Measurements from ENCODE around the gene RPP25L. TPM values are rescaled to one million over a fixed set of nuclear protein-coding genes. Genes with fewer than 3 reads are reported as not detected.

The RPP25L gene
- total RNA-seq, 6 donors from 2014 or later = 16.5 to 27.0 (median 21.7) TPM

GRCh38 chr9:34564617-34565016 is 47.3 kb downstream of the RPP25L start:
- Histone ChIP-seq H3K27me3 (peaks cover 0 to under 1% (median 0%) of the 10 kb centered on the region in 4 donors), H3K4me1 (peaks cover 5 to 14% (median 10%) of the 10 kb centered on the region in 4 donors), H3K4me3 (no peak overlapping the region), H3K27ac (no peak overlapping the region), H3K9me3 (peaks cover 0 to 7% (median 2%) of the 10 kb centered on the region in 4 donors), H3K36me3 (no peaks in the 10 kb centered on the region)
- peak in 1 of 2 donors; percentile 71 for DNase-seq
- ATAC-seq (ENCODE audit: low FRiP score in 2 of 2) = no peak
- TF ChIP-seq POLR2AphosphoS5 (IDR thresholded peaks at IDR 0.05) (no peak), EP300 (IDR thresholded peaks at IDR 0.05) (no peak), POLR2A (IDR thresholded peaks at IDR 0.05) (no peak)
- TF ChIP-seq, protein P1, sequence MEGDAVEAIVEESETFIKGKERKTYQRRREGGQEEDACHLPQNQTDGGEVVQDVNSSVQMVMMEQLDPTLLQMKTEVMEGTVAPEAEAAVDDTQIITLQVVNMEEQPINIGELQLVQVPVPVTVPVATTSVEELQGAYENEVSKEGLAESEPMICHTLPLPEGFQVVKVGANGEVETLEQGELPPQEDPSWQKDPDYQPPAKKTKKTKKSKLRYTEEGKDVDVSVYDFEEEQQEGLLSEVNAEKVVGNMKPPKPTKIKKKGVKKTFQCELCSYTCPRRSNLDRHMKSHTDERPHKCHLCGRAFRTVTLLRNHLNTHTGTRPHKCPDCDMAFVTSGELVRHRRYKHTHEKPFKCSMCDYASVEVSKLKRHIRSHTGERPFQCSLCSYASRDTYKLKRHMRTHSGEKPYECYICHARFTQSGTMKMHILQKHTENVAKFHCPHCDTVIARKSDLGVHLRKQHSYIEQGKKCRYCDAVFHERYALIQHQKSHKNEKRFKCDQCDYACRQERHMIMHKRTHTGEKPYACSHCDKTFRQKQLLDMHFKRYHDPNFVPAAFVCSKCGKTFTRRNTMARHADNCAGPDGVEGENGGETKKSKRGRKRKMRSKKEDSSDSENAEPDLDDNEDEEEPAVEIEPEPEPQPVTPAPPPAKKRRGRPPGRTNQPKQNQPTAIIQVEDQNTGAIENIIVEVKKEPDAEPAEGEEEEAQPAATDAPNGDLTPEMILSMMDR (IDR thresholded peaks at IDR 0.05) = no peak
- whole genome bisulfite sequencing, 2 donors = 88 to 89% methylated on average over 10 to 16 of the region's 16 CpGs

DNA sequence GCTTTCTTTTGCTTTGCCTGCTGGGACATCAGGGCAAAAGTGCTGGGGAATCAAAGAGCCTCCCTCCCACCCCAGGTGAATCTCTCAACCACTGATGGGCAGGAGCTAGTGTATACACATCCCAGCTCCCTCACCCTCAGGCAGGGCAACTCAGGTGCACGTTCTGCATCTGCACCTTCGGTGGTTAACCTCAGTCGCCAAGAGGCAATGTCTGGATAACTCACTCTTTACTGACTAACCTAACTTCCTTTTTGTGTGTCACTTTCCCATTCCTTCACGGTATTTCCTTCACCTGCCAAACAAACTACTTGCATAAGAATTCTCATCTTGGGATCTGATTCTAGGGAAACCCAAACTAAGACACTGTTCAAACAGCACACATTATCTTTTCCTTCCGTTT is 48.6 kb downstream of the RPP25L start:
- H3K4me1 ChIP-seq = peaks cover 9 to 16% (median 15%) of the 10 kb centered on the region in 4 donors
- peaks cover 0 to 7% (median 2%) of the 10 kb centered on the region in 4 donors for H3K9me3 ChIP-seq
- H3K27ac ChIP-seq = no peak overlapping the region
- DNase-seq (no peak), ATAC-seq (ENCODE audit: low FRiP score in 2 of 2) (no peak)
- TF ChIP-seq POLR2A (IDR thresholded peaks at IDR 0.05) (no peak), POLR2AphosphoS5 (IDR thresholded peaks at IDR 0.05) (no peak), EP300 (IDR thresholded peaks at IDR 0.05) (no peak)
- TF ChIP-seq, protein P1 (IDR thresholded peaks at IDR 0.05) = no peak
- no peaks in the 10 kb centered on the region for H3K36me3 ChIP-seq
- no peak overlapping the region for H3K4me3 ChIP-seq
- WGBS, 2 donors = 64 to 70% methylated on average over 5 of the region's 5 CpGs
- H3K27me3 ChIP-seq = peaks cover 0 to 2% (median 0%) of the 10 kb centered on the region in 4 donors

DNA sequence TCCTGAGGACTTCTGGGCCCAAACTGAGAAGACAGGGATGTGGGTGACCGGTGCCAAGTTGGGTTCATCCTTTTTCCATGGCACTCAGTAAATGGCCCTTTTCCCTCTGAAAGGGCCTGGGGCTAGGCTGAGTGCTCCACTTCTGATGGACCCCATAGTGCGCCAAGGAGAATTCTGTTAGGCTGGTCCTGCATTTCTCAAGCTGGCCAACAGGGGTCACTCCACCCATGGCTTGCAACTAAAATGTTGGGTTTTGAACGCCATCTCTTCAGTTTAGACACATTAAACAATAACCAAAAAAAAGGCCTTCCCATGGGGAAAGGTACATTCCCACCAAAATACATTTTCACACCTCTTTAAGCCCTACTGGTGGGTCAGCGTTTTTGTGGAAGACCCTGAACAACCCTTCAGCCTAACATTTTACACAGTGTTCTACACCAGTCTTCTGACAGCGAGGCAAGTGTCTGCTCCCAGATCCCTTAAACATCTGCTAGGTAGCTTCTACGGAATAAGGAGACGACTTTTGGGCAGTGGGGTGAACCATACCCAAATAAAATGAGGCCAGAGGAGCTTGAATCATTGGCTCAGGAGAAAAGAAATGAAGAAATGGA is 49.7 kb downstream of the RPP25L start:
- DNase-seq (no peak), ATAC-seq (ENCODE audit: low FRiP score in 2 of 2) (no peak)
- TF ChIP-seq, protein P1 (IDR thresholded peaks at IDR 0.05) = peak in 2 of 6 experiments; percentile 28 to 31
- TF ChIP-seq POLR2A (IDR thresholded peaks at IDR 0.05) = no peak
- WGBS, 2 donors = 80 to 86% methylated on average over 7 of the region's 7 CpGs
- peaks cover 0 to 7% (median 2%) of the 10 kb centered on the region in 4 donors for H3K9me3 ChIP-seq
- H3K4me1 ChIP-seq = peaks cover 9 to 16% (median 15%) of the 10 kb centered on the region in 4 donors
- peaks cover 0 to 2% (median 0%) of the 10 kb centered on the region in 4 donors for H3K27me3 ChIP-seq
- H3K4me3 ChIP-seq = no peak overlapping the region
- no peak overlapping the region for H3K27ac ChIP-seq
- H3K36me3 ChIP-seq = no peaks in the 10 kb centered on the region

GRCh38 chr9:34560599-34561214 is 51.2 kb downstream of the RPP25L start:
- 52 to 66% methylated on average over 20 to 21 of the region's 21 CpGs for WGBS, 2 donors
- Histone ChIP-seq H3K27me3 (peaks cover 0 to 2% (median 0%) of the 10 kb centered on the region in 4 donors), H3K27ac (no peak overlapping the region), H3K4me3 (no peak overlapping the region), H3K9me3 (peaks cover 0 to 7% (median 2%) of the 10 kb centered on the region in 4 donors), H3K4me1 (peaks cover 9 to 16% (median 15%) of the 10 kb centered on the region in 4 donors), H3K36me3 (no peaks in the 10 kb centered on the region)
- TF ChIP-seq POLR2A (IDR thresholded peaks at IDR 0.05) = no peak
- TF ChIP-seq, protein P1 (IDR thresholded peaks at IDR 0.05) = no peak
- DNase-seq (peak in 1 of 2 donors; percentile 78), ATAC-seq (ENCODE audit: low FRiP score in 2 of 2) (no peak)

Small RNAs within 50 kb of the gene (small RNA-seq; reads per million reads assigned to genes)
- 0 reads per million in 4 donors for gene CCL27

Other genes with a start within 250 kb of the RPP25L start
- gene MYORG, start 235.2 kb downstream of the RPP25L start, total RNA-seq = 10 to 100 TPM in 2 of 6 donors, 1 to 10 TPM in 4; 2.1 to 11.6 (median 7.4) TPM
- 10 to 100 TPM; 10.0 to 33.0 (median 15.2) TPM for gene FAM219A, start 153.5 kb downstream of the RPP25L start, total RNA-seq
- 10 to 100 TPM in 3 of 6 donors, 1 to 10 TPM in 2, under 1 TPM in 1; 0.37 to 39.8 (median 9.7) TPM for gene DNAI1, start 153.3 kb downstream of the RPP25L start, total RNA-seq
- 1 to 10 TPM in 1 of 6 donors, under 1 TPM in 2, not detected in 3; 0.40 to 1.4 (median 0.71) TPM for gene ENHO, start 89.1 kb downstream of the RPP25L start, total RNA-seq
- gene CNTFR, start 22.4 kb downstream of the RPP25L start, total RNA-seq = 1 to 10 TPM in 2 of 6 donors, under 1 TPM in 3, not detected in 1; 0.30 to 3.3 (median 0.69) TPM
- gene DCTN3, start 8.4 kb upstream of the RPP25L start, total RNA-seq = 10 to 100 TPM; 26.2 to 92.6 (median 68.1) TPM
- not detected for gene ARID3C, start 17.0 kb upstream of the RPP25L start, total RNA-seq
- gene SIGMAR1, start 25.7 kb upstream of the RPP25L start, total RNA-seq = 10 to 100 TPM; 26.7 to 52.9 (median 43.0) TPM
- gene GALT, start 34.6 kb upstream of the RPP25L start, total RNA-seq = 100 to 1,000 TPM in 1 of 6 donors, 10 to 100 TPM in 5; 33.4 to 141 (median 44.3) TPM
- gene IL11RA, start 40.1 kb upstream of the RPP25L start, total RNA-seq = 10 to 100 TPM; 14.5 to 49.2 (median 23.7) TPM
- gene CCL27, start 50.6 kb upstream of the RPP25L start, total RNA-seq = 10 to 100 TPM in 1 of 6 donors, not detected in 5; 32.5 TPM
- gene CCL19, start 79.2 kb upstream of the RPP25L start, total RNA-seq = 1 to 10 TPM in 3 of 6 donors, not detected in 3; 2.0 to 5.2 (median 5.2) TPM
- 10 to 100 TPM in 5 of 6 donors, 1 to 10 TPM in 1; 7.3 to 92.0 (median 79.5) TPM for gene CCL21, start 98.0 kb upstream of the RPP25L start, total RNA-seq

Measured in upper lobe of left lung (tissue), 6 donors.